Nephron (organoid): ENCODE results near the gene CERS6.
A peak's percentile ranks its signal among the peaks of the same experiment; 100 is the strongest.

ENCODE experiments used
- H3K27ac Mint-ChIP-seq, 3 experiments: 2 replicates each; pipeline ENCODE4 v1.8.0; 2020; ENCODE audit warnings: mixed read lengths in 3 of 3, mild to moderate bottlenecking in 2 of 3, moderate library complexity in 1 of 3
- H3K27me3 Mint-ChIP-seq: 2 replicates; pipeline ENCODE4 v1.8.0; 2021; ENCODE audit warnings: low read depth, mild to moderate bottlenecking, moderate library complexity, mixed read lengths
- H3K36me3 Mint-ChIP-seq: 2 replicates; pipeline ENCODE4 v1.8.0; 2020; ENCODE audit warnings: low read depth, mixed read lengths
- H3K4me1 Mint-ChIP-seq: 2 replicates; pipeline ENCODE4 v1.8.0; 2020; ENCODE audit warnings: mixed read lengths
- H3K4me3 Mint-ChIP-seq, 3 experiments: 2 replicates each; pipeline ENCODE4 v1.8.0; 2020; ENCODE audit warnings: mild to moderate bottlenecking in 3 of 3, mixed read lengths in 3 of 3, moderate library complexity in 2 of 3
- H3K9me3 Mint-ChIP-seq: 2 replicates; pipeline ENCODE4 v1.8.0; 2020; ENCODE audit warnings: mixed read lengths
- CTCF ChIP-seq, 3 experiments: fragments of 200-600 bp; sonication (generic); IDR thresholded peaks; one replicate each; pipeline ENCODE4 v1.5.0; 2021; ENCODE audit warnings: antibody characterized with exemption in 3 of 3; ENCODE audit not compliant: unreplicated experiment in 3 of 3

The CERS6 gene

GRCh38 chr2:168565112-168565511 is 109.0 kb downstream of the CERS6 start:
- no peaks in the 10 kb centered on the region for H3K9me3 Mint-ChIP-seq
- no peak overlapping the region for H3K27ac Mint-ChIP-seq
- H3K4me1 Mint-ChIP-seq = peaks cover 62% of the 10 kb centered on the region
- peaks cover 38% of the 10 kb centered on the region for H3K36me3 Mint-ChIP-seq
- no peaks in the 10 kb centered on the region for H3K27me3 Mint-ChIP-seq
- no peak for TF ChIP-seq CTCF (IDR thresholded peaks at IDR 0.05; ENCODE audit: unreplicated experiment in 3 of 3)
- no peak overlapping the region for H3K4me3 Mint-ChIP-seq

GRCh38 chr2:168565512-168565911 is 109.4 kb downstream of the CERS6 start:
- Mint-ChIP-seq H3K27ac (no peak overlapping the region), H3K36me3 (peaks cover 34% of the 10 kb centered on the region), H3K9me3 (no peaks in the 10 kb centered on the region), H3K27me3 (no peaks in the 10 kb centered on the region), H3K4me1 (peaks cover 62% of the 10 kb centered on the region), H3K4me3 (no peak overlapping the region)
- TF ChIP-seq CTCF (IDR thresholded peaks at IDR 0.05; ENCODE audit: unreplicated experiment in 3 of 3) = no peak

DNA sequence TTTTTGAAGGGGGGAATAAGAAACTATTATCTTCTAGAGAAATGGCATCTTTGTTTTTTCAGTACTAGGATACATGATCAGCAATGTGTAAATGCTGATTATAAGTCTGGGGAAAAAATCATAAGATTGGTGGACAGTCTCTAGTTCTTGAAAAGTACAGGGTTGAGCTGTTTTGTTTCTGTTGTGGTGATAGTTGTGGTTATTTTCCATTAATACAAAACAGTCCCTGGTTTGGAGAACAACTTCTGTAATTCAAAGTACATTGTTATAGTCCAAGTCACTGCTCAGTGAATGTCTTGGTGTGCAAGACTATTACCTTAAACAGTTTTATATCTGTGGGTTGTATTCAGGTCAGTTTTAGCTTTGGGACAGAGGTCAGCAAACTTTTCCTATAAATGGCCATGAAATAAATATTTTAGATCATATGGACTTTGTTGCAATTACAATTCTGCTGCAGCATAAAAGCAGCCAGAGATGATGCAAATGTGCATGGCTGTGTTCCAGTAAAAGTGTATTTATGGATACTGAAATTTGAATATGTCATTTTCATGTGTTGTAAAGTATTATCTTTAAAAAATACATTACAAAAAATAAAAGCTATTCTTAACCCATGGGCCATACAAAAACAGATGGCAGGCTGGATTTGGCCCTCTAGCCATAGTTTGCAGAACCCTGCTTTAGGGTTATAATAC is 111.0 kb downstream of the CERS6 start:
- TF ChIP-seq CTCF (IDR thresholded peaks at IDR 0.05; ENCODE audit: unreplicated experiment in 3 of 3) = no peak
- H3K27ac Mint-ChIP-seq = peak overlapping the region; percentile 17 to 46 (median 21)
- H3K27me3 Mint-ChIP-seq = no peaks in the 10 kb centered on the region
- H3K36me3 Mint-ChIP-seq = peaks cover 21% of the 10 kb centered on the region
- H3K4me1 Mint-ChIP-seq = peaks cover 60% of the 10 kb centered on the region
- H3K4me3 Mint-ChIP-seq = no peak overlapping the region
- H3K9me3 Mint-ChIP-seq = no peaks in the 10 kb centered on the region

DNA sequence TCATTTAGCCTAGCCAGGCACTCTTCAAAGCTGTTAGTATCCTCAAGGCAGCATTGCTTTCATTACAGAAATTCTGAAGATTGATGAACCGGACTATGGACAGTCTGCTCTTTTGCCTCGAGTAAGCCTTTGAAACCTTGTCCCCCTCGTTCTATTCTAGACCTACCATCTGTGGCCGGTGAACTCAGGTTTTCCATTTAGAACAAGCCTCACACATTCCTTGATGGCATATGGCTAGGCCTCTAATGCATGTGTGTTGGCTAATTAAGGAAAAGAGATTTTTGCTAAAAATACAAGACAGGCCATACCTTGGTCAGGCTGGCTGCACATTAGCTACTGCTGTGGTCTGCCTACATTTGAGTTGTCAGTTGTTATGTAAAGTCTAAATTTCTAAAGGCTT is 111.8 kb downstream of the CERS6 start:
- Mint-ChIP-seq H3K36me3 (peaks cover 18% of the 10 kb centered on the region), H3K9me3 (no peaks in the 10 kb centered on the region), H3K4me3 (no peak overlapping the region), H3K27ac (no peak overlapping the region), H3K27me3 (no peaks in the 10 kb centered on the region), H3K4me1 (peaks cover 60% of the 10 kb centered on the region)
- TF ChIP-seq CTCF (IDR thresholded peaks at IDR 0.05; ENCODE audit: unreplicated experiment in 3 of 3) = no peak

GRCh38 chr2:168568476-168569267 is 112.6 kb downstream of the CERS6 start:
- H3K9me3 Mint-ChIP-seq = no peaks in the 10 kb centered on the region
- H3K27ac Mint-ChIP-seq = no peak overlapping the region
- no peaks in the 10 kb centered on the region for H3K27me3 Mint-ChIP-seq
- H3K4me1 Mint-ChIP-seq = peaks cover 60% of the 10 kb centered on the region
- H3K36me3 Mint-ChIP-seq = peaks cover 13% of the 10 kb centered on the region
- no peak overlapping the region for H3K4me3 Mint-ChIP-seq
- no peak for TF ChIP-seq CTCF (IDR thresholded peaks at IDR 0.05; ENCODE audit: unreplicated experiment in 3 of 3)
